ENCODE results near the gene PCF11.

GRCh38 chr11:83115026-83115425, 41.9 kb upstream of the PCF11 start:
- TF ChIP-seq POLR2A (IDR thresholded peaks at IDR 0.05) (no peak), CTCF (IDR thresholded peaks at IDR 0.05) (no peak), POLR2AphosphoS5 (IDR thresholded peaks at IDR 0.05) (no peak)

Data from sigmoid colon (tissue), 4 donors.